Effector memory CD8-positive, alpha-beta T cell (primary cell): ENCODE data around the gene DYNC1LI1.
"Not testable (repeated sequence)": the region's sequence is repeated elsewhere in the genome, so short reads cannot be mapped to it uniquely, and the experiment has no call there.

Experiments used
- ATAC-seq: fragments of 150-1000 bp; cut with Tn5 transposase; replicated peaks from 2 replicates; pipeline ENCODE4 v1.10.0; 2021; ENCODE audit warnings: mild to moderate bottlenecking, moderate library complexity
- DNase-seq, 3 experiments: peaks; one replicate each; pipeline ENCODE4 v3.0.0; 2021
- H3K27ac Mint-ChIP-seq, 2 donors: one replicate each; pipeline ENCODE4 v1.8.0; 2022; ENCODE audit warnings: mild to moderate bottlenecking in 2 of 2, mixed read lengths in 2 of 2, moderate library complexity in 2 of 2
- H3K27me3 Mint-ChIP-seq, 2 donors: one replicate each; pipeline ENCODE4 v1.8.0; 2022; ENCODE audit warnings: mixed read lengths in 2 of 2
- H3K36me3 Mint-ChIP-seq: one replicate; pipeline ENCODE4 v1.8.0; 2022; ENCODE audit warnings: mild to moderate bottlenecking, moderate library complexity, mixed read lengths; ENCODE audit not compliant: insufficient read depth
- H3K4me1 Mint-ChIP-seq, 2 donors: one replicate each; pipeline ENCODE4 v1.8.0; 2022; ENCODE audit warnings: low read depth in 2 of 2, mixed read lengths in 2 of 2
- H3K4me3 Mint-ChIP-seq, 2 donors: one replicate each; pipeline ENCODE4 v1.8.0; 2022; ENCODE audit warnings: mild to moderate bottlenecking in 2 of 2, mixed read lengths in 2 of 2, moderate library complexity in 2 of 2
- H3K9me3 Mint-ChIP-seq, 2 donors: one replicate each; pipeline ENCODE4 v1.8.0; 2022; ENCODE audit warnings: mixed read lengths in 2 of 2

Gene DYNC1LI1

GRCh38 chr3:32542807-32543206 is 27.9 kb downstream of the DYNC1LI1 start:
- Mint-ChIP-seq H3K27ac (no peak overlapping the region), H3K4me3 (no peak overlapping the region), H3K27me3 (no peaks in the 10 kb centered on the region), H3K36me3 (peaks cover 43% of the 10 kb centered on the region), H3K4me1 (peaks cover 7 to 10% of the 10 kb centered on the region in 2 donors), H3K9me3 (no peaks in the 10 kb centered on the region)
- DNase-seq (no peak), ATAC-seq (no peak)

GRCh38 chr3:32540899-32541298 is 29.8 kb downstream of the DYNC1LI1 start:
- Mint-ChIP-seq H3K36me3 (peaks cover 47% of the 10 kb centered on the region), H3K27ac (no peak overlapping the region), H3K9me3 (no peaks in the 10 kb centered on the region), H3K4me1 (peaks cover 3 to 5% of the 10 kb centered on the region in 2 donors), H3K4me3 (no peak overlapping the region), H3K27me3 (no peaks in the 10 kb centered on the region)
- no peak for DNase-seq
- no peak for ATAC-seq

GRCh38 chr3:32532434-32532833 is 38.2 kb downstream of the DYNC1LI1 start:
- H3K27me3 Mint-ChIP-seq, result no peaks in the 10 kb centered on the region
- no peak for DNase-seq
- peaks cover 49% of the 10 kb centered on the region for H3K36me3 Mint-ChIP-seq
- no peak overlapping the region for H3K4me3 Mint-ChIP-seq
- H3K27ac Mint-ChIP-seq, result peak overlapping the region in 1 of 2 donors; percentile 58
- H3K9me3 Mint-ChIP-seq, result no peaks in the 10 kb centered on the region
- no peak for ATAC-seq
- peaks cover 0 to 4% of the 10 kb centered on the region in 2 donors for H3K4me1 Mint-ChIP-seq

GRCh38 chr3:32531010-32531647 is 39.5 kb downstream of the DYNC1LI1 start:
- Mint-ChIP-seq H3K27me3 (no peaks in the 10 kb centered on the region), H3K27ac (peak overlapping the region in 1 of 2 donors; percentile 1), H3K4me3 (no peak overlapping the region), H3K9me3 (no peaks in the 10 kb centered on the region), H3K36me3 (peaks cover 58% of the 10 kb centered on the region), H3K4me1 (peaks cover 0 to 4% of the 10 kb centered on the region in 2 donors)
- no peak for ATAC-seq
- DNase-seq, result no peak

- Mint-ChIP-seq H3K4me1 (peaks cover 0 to 3% of the 10 kb centered on the region in 2 donors), H3K4me3 (no peak overlapping the region), H3K9me3 (no peaks in the 10 kb centered on the region), H3K36me3 (peaks cover 36% of the 10 kb centered on the region), H3K27me3 (no peaks in the 10 kb centered on the region), H3K27ac (no peak overlapping the region)
- DNase-seq, result no peak
- ATAC-seq, result no peak
Observed at GRCh38 chr3:32525720-32526119, 44.9 kb downstream of the DYNC1LI1 start.

GRCh38 chr3:32522682-32523081 is 48.0 kb downstream of the DYNC1LI1 start:
- DNase-seq (no peak), ATAC-seq (no peak)
- peak overlapping the region in 1 of 2 donors; percentile 2 for H3K27ac Mint-ChIP-seq

GRCh38 chr3:32518921-32519320 is 51.7 kb downstream of the DYNC1LI1 start:
- H3K27ac Mint-ChIP-seq, result peak overlapping the region in 1 of 2 donors; percentile 41
- not testable (repeated sequence) for H3K36me3 Mint-ChIP-seq, H3K9me3 Mint-ChIP-seq, H3K27me3 Mint-ChIP-seq, H3K4me1 Mint-ChIP-seq, DNase-seq, ATAC-seq, H3K4me3 Mint-ChIP-seq

More at GRCh38 chr3:32522682-32523081, 48.0 kb downstream of the DYNC1LI1 start:
- Mint-ChIP-seq H3K4me3 (no peak overlapping the region), H3K27me3 (no peaks in the 10 kb centered on the region), H3K36me3 (peaks cover 21% of the 10 kb centered on the region), H3K4me1 (peaks cover 0 to 3% of the 10 kb centered on the region in 2 donors), H3K9me3 (no peaks in the 10 kb centered on the region)

- not testable (repeated sequence) for H3K9me3 Mint-ChIP-seq, H3K36me3 Mint-ChIP-seq, ATAC-seq, DNase-seq, H3K4me3 Mint-ChIP-seq, H3K27ac Mint-ChIP-seq, H3K27me3 Mint-ChIP-seq, H3K4me1 Mint-ChIP-seq
Observed at GRCh38 chr3:32516751-32517150, 53.9 kb downstream of the DYNC1LI1 start.

- DNase-seq, result no peak
- Mint-ChIP-seq H3K27ac (no peak overlapping the region), H3K36me3 (no peaks in the 10 kb centered on the region), H3K27me3 (no peaks in the 10 kb centered on the region), H3K4me3 (no peak overlapping the region), H3K4me1 (no peaks in the 10 kb centered on the region), H3K9me3 (no peaks in the 10 kb centered on the region)
- no peak for ATAC-seq
Observed at GRCh38 chr3:32511005-32511404, 59.7 kb downstream of the DYNC1LI1 start.

- ATAC-seq (peak; percentile 90), DNase-seq (peak; percentile 53 to 62 (median 56))
Observed at GRCh38 chr3:32510075-32510724, 60.5 kb downstream of the DYNC1LI1 start.

GRCh38 chr3:32508711-32509110 is 61.9 kb downstream of the DYNC1LI1 start:
- no peaks in the 10 kb centered on the region for H3K9me3 Mint-ChIP-seq

More at GRCh38 chr3:32510075-32510724, 60.5 kb downstream of the DYNC1LI1 start:
- Mint-ChIP-seq H3K27me3 (no peaks in the 10 kb centered on the region), H3K9me3 (no peaks in the 10 kb centered on the region), H3K4me1 (no peaks in the 10 kb centered on the region), H3K36me3 (no peaks in the 10 kb centered on the region), H3K27ac (no peak overlapping the region), H3K4me3 (no peak overlapping the region)

GRCh38 chr3:32506466-32506865 is 64.2 kb downstream of the DYNC1LI1 start:
- no peaks in the 10 kb centered on the region for H3K9me3 Mint-ChIP-seq
- ATAC-seq, result no peak
- no peak overlapping the region for H3K4me3 Mint-ChIP-seq
- no peak overlapping the region for H3K27ac Mint-ChIP-seq
- DNase-seq, result no peak
- H3K27me3 Mint-ChIP-seq, result no peaks in the 10 kb centered on the region
- H3K36me3 Mint-ChIP-seq, result peaks cover 11% of the 10 kb centered on the region
- H3K4me1 Mint-ChIP-seq, result peaks cover 8 to 11% of the 10 kb centered on the region in 2 donors

More at GRCh38 chr3:32508711-32509110, 61.9 kb downstream of the DYNC1LI1 start:
- Mint-ChIP-seq H3K4me1 (no peaks in the 10 kb centered on the region), H3K27me3 (no peaks in the 10 kb centered on the region), H3K27ac (no peak overlapping the region), H3K4me3 (no peak overlapping the region), H3K36me3 (no peaks in the 10 kb centered on the region)
- DNase-seq (no peak), ATAC-seq (no peak)

GRCh38 chr3:32502946-32503286 is 67.7 kb downstream of the DYNC1LI1 start:
- ATAC-seq, result peak; percentile 21
- peak overlapping the region; percentile 76 to 94 for H3K4me3 Mint-ChIP-seq

More at GRCh38 chr3:32502946-32503286, 67.7 kb downstream of the DYNC1LI1 start:
- Mint-ChIP-seq H3K4me1 (peaks cover 19 to 37% of the 10 kb centered on the region in 2 donors), H3K27ac (peak overlapping the region; percentile 87 to 94), H3K9me3 (no peaks in the 10 kb centered on the region), H3K36me3 (peaks cover 20% of the 10 kb centered on the region), H3K27me3 (no peaks in the 10 kb centered on the region)
- DNase-seq, result no peak
